DLD1 (cell line): ENCODE results near the gene P2RX6.
"Not testable (repeated sequence)": the region's sequence is repeated elsewhere in the genome, so short reads cannot be mapped to it uniquely, and the experiment has no call there.

ENCODE experiments used
- in situ Hi-C: cut with HindIII; loops from 2 replicates; pipeline ENCODE4 v1.10.0; 2017; ENCODE audit warnings: low sequenced_read_pairs

The P2RX6 gene

GRCh38 chr22:20993304-20994127 is 21.4 kb upstream of the P2RX6 start:
- in situ Hi-C loops: no loop called here

GRCh38 chr22:20994128-20994901 is 20.6 kb upstream of the P2RX6 start:
- in situ Hi-C loops: no loop called here

- in situ Hi-C loops: no loop called here
These were observed 20.1 kb upstream of the P2RX6 start for GRCh38 chr22:20994902-20995241.

- in situ Hi-C loops: no loop called here
These were observed 19.5 kb upstream of the P2RX6 start for GRCh38 chr22:20995329-20996030.

- in situ Hi-C loops: no loop called here
These were observed 18.9 kb upstream of the P2RX6 start for GRCh38 chr22:20996031-20996410.

- in situ Hi-C loops: no loop called here
These were observed 18.1 kb upstream of the P2RX6 start for GRCh38 chr22:20996598-20997535.

- in situ Hi-C loops: no loop called here
These were observed 17.3 kb upstream of the P2RX6 start for GRCh38 chr22:20997536-20998257.

GRCh38 chr22:20998411-20999336 is 16.3 kb upstream of the P2RX6 start:
- in situ Hi-C loops: no loop called here

GRCh38 chr22:20999350-21000206 is 15.4 kb upstream of the P2RX6 start:
- in situ Hi-C loops: no loop called here

GRCh38 chr22:21000207-21000986 is 14.6 kb upstream of the P2RX6 start:
- in situ Hi-C loops: no loop called here

- in situ Hi-C loops: no loop called here
These were observed 13.9 kb upstream of the P2RX6 start for GRCh38 chr22:21000987-21001600.

- in situ Hi-C loops: no loop called here
These were observed 13.2 kb upstream of the P2RX6 start, which contains the start of gene THAP7 for GRCh38 chr22:21001601-21002325. THAP7 (minus strand) TSS chr22:21002118; CDS start chr22:21001911, 207 bp downstream.

- in situ Hi-C loops: no loop called here
These were observed 11.2 kb upstream of the P2RX6 start for GRCh38 chr22:21003782-21004181.

- in situ Hi-C loops: not testable (repeated sequence)
These were observed 5.8 kb upstream of the P2RX6 start for GRCh38 chr22:21009208-21009607.

GRCh38 chr22:21009638-21010425 is 5.1 kb upstream of the P2RX6 start:
- in situ Hi-C loops: no loop called here
